Measurements from ENCODE around the gene NUTF2.

The NUTF2 gene

DNA sequence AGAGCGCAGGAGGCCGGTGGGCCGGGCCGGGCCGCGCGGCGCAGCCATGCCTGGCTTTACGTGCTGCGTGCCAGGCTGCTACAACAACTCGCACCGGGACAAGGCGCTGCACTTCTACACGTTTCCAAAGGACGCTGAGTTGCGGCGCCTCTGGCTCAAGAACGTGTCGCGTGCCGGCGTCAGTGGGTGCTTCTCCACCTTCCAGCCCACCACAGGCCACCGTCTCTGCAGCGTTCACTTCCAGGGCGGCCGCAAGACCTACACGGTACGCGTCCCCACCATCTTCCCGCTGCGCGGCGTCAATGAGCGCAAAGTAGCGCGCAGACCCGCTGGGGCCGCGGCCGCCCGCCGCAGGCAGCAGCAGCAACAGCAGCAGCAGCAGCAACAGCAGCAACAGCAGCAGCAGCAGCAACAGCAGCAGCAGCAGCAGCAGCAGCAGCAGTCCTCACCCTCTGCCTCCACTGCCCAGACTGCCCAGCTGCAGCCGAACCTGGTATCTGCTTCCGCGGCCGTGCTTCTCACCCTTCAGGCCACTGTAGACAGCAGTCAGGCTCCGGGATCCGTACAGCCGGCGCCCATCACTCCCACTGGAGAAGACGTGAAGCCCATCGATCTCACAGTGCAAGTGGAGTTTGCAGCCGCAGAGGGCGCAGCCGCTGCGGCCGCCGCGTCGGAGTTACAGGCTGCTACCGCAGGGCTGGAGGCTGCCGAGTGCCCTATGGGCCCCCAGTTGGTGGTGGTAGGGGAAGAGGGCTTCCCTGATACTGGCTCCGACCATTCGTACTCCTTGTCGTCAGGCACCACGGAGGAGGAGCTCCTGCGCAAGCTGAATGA, 4.0 kb upstream of the NUTF2 start:
- in situ Hi-C loops (cut with MboI; ENCODE audit: low pct_unique_long_range_greater_than_20kb, low sequenced_read_pairs, unreplicated experiment): no loop called here
- TF ChIP-seq, protein P1, sequence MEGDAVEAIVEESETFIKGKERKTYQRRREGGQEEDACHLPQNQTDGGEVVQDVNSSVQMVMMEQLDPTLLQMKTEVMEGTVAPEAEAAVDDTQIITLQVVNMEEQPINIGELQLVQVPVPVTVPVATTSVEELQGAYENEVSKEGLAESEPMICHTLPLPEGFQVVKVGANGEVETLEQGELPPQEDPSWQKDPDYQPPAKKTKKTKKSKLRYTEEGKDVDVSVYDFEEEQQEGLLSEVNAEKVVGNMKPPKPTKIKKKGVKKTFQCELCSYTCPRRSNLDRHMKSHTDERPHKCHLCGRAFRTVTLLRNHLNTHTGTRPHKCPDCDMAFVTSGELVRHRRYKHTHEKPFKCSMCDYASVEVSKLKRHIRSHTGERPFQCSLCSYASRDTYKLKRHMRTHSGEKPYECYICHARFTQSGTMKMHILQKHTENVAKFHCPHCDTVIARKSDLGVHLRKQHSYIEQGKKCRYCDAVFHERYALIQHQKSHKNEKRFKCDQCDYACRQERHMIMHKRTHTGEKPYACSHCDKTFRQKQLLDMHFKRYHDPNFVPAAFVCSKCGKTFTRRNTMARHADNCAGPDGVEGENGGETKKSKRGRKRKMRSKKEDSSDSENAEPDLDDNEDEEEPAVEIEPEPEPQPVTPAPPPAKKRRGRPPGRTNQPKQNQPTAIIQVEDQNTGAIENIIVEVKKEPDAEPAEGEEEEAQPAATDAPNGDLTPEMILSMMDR (IDR thresholded peaks at IDR 0.05; ENCODE audit: extremely low read depth, insufficient read depth, missing control alignments): peak; percentile 46
- peak; percentile 79 for DNase-seq (ENCODE audit: low spot score)

- TF ChIP-seq, protein P1 (IDR thresholded peaks at IDR 0.05; ENCODE audit: extremely low read depth, insufficient read depth, missing control alignments): no peak
- no peak for DNase-seq (ENCODE audit: low spot score)
- in situ Hi-C loops (cut with MboI; ENCODE audit: low pct_unique_long_range_greater_than_20kb, low sequenced_read_pairs, unreplicated experiment): no loop called here
These were observed 3.4 kb upstream of the NUTF2 start for GRCh38 chr16:67843343-67843765.

DNA sequence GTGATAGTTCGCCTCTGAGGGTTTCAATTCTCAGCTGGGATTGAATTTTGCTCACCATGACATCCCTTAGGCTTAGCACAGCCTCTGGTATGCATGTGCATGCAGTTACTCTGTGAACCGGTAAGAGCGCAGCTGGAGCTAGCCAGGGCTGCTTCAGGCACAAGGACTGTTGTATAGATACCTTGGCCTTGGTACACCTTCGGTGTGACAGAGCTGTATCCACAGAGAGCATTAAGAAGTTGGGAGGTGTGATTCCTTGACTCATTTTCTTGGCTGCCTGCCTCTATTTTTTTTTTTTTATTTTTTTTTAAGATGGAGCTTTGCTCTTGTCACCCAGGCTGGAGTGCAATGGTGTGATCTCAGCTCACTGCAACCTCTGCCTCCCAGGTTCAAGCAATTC, 2.2 kb upstream of the NUTF2 start:
- TF ChIP-seq, protein P1 (IDR thresholded peaks at IDR 0.05; ENCODE audit: extremely low read depth, insufficient read depth, missing control alignments): no peak
- in situ Hi-C loops (cut with MboI; ENCODE audit: low pct_unique_long_range_greater_than_20kb, low sequenced_read_pairs, unreplicated experiment): no loop called here
- no peak for DNase-seq (ENCODE audit: low spot score)

DNA sequence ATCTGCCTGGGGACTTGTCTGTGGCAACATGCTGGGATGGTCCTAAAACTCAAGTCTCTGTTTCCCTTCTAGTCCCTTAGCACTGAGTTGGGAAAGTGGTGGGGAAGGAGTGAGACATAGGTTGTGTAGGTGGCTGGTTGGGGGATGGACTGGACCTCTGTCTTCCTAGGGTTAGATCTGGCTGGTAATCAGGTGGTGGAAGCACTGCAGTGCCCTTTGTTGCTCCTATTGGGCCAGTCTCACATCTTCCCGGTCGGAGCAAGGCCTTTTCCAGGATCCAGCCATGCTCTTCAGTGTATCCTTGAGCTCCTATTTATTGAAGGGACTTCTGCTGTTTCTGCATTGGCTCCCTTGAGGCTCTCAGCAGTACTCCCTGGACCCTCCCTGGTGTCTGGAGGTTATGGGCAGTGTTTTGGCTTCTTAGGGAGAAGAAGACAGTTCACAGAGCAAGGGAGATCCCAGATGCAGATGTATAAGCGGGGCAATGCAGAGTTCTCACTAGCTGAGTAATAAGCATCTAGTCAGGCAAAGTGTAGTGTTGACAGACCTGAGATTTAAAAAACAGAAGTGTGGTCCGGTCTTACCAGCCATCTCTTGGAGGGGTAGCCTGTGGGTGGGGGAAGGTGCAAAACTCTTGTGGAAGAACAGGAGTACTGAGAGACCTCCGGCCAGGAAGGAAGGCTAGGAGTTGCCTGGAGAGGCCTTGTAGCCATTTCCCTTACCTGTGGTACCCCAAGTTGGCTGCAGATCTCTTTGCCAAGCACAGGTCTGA, 1.3 kb upstream of the NUTF2 start:
- in situ Hi-C loops (cut with MboI; ENCODE audit: low pct_unique_long_range_greater_than_20kb, low sequenced_read_pairs, unreplicated experiment): no loop called here
- TF ChIP-seq, protein P1 (IDR thresholded peaks at IDR 0.05; ENCODE audit: extremely low read depth, insufficient read depth, missing control alignments): no peak
- no peak for DNase-seq (ENCODE audit: low spot score)

DNA sequence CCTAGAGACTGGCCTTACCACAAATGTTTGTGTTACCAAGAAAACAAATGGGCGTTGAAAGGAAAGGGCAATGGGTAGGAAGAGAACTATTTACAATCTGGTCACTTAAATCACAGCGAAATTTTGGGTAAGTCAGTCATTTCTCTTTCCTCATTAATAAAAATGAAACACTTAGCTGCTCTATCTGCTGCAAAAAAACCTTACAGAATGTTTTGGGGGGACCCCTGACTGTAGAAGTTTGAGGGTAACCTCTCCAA, 742 bp upstream of the NUTF2 start:
- TF ChIP-seq, protein P1 (IDR thresholded peaks at IDR 0.05; ENCODE audit: extremely low read depth, insufficient read depth, missing control alignments): no peak
- in situ Hi-C loops (cut with MboI; ENCODE audit: low pct_unique_long_range_greater_than_20kb, low sequenced_read_pairs, unreplicated experiment): no loop called here

DNA sequence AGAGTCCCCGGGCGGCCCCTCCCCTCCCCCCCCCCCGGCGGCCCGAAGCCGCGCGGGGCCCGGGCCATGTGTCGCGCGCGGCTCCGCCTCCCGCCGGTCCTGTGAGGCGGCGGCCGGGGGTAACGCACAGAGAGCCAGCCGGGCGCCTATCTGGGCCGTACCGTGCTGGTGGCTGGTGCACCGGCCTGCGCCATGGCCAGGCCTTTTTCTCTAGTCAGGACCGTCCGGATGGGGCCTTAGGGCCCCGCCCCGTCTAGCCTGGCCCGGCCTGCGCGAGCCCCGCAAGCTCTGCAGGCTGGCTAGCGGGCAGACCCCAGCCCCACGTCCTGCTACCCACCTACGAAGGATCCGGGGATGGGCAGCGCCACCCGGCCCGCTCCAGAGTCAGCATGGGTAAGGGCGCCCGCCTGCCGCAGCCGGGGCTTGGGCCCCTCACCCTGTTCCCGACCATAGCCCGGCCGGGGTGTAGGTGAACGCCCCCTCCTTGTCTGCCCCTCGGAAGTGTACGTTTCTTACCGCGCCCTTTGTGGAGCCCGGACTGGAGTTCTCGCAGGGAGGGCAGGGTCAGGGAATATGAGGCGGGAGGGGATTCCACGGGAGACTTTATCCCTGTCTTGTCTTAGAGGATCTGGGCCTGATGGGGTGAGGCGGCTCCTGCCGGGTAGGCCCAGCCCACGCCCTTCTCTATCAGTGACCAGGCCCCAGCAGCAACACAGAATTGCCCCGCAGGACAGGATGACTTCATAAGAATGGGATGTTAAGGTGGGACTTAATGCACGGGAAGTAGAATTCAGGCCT, 530 bp downstream of the NUTF2 start, which contains the start of gene CENPT:
Gene CENPT (minus strand): TSS at position 630 of the 798 bp plus-strand sequence. CDS start 13,834 bp downstream, outside the sequence.
- TF ChIP-seq, protein P1 (IDR thresholded peaks at IDR 0.05; ENCODE audit: extremely low read depth, insufficient read depth, missing control alignments): no peak
- in situ Hi-C loops (cut with MboI; ENCODE audit: low pct_unique_long_range_greater_than_20kb, low sequenced_read_pairs, unreplicated experiment): no loop called here
- peak; percentile 86 for DNase-seq (ENCODE audit: low spot score)

More for the DNA sequence above, 742 bp upstream of the NUTF2 start:
- DNase-seq (ENCODE audit: low spot score): no peak

Data from GM13977 (cell line).